GM12873 (cell line): ENCODE measurements around the gene C1GALT1C1.

Experiments
- TF ChIP-seq, protein P1 (sequence below): IDR thresholded peaks from 2 replicates; pipeline ENCODE4 v1.5.1; 2012; ENCODE audit warnings: low read depth, mild to moderate bottlenecking, moderate library complexity, low read length, control low read depth; ENCODE audit not compliant: insufficient read depth; ENCODE audit errors: missing control alignments

Gene C1GALT1C1

GRCh38 chrX:120662662-120663061 lies 32.8 kb upstream of the C1GALT1C1 start:
- TF ChIP-seq, protein P1, sequence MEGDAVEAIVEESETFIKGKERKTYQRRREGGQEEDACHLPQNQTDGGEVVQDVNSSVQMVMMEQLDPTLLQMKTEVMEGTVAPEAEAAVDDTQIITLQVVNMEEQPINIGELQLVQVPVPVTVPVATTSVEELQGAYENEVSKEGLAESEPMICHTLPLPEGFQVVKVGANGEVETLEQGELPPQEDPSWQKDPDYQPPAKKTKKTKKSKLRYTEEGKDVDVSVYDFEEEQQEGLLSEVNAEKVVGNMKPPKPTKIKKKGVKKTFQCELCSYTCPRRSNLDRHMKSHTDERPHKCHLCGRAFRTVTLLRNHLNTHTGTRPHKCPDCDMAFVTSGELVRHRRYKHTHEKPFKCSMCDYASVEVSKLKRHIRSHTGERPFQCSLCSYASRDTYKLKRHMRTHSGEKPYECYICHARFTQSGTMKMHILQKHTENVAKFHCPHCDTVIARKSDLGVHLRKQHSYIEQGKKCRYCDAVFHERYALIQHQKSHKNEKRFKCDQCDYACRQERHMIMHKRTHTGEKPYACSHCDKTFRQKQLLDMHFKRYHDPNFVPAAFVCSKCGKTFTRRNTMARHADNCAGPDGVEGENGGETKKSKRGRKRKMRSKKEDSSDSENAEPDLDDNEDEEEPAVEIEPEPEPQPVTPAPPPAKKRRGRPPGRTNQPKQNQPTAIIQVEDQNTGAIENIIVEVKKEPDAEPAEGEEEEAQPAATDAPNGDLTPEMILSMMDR, result no peak

DNA sequence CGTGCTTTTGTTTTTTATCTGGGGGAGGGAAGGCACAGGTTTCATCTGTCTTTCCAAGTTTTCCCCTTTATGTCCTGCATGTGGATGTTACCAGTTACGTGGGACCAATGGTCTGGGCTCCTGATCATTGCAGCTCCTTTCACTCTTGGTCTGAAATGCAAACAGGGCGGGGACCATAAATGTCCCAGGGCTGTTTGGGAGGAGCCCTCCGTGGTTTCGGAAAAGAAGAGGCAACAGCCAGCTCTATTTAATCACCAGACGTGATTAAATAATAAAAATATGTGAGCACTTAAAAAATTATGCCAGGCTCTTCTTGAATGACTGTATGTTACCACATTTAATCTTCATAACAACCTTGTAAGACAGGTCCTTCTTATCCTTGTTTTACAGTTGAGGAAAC lies 30.8 kb upstream of the C1GALT1C1 start:
- TF ChIP-seq, protein P1, result no peak

- TF ChIP-seq, protein P1, result no peak
These were observed 23.1 kb upstream of the C1GALT1C1 start for GRCh38 chrX:120653000-120653399.

- TF ChIP-seq, protein P1, result no peak
These were observed 17.3 kb upstream of the C1GALT1C1 start for GRCh38 chrX:120647127-120647526.

GRCh38 chrX:120642871-120643270 lies 13.0 kb upstream of the C1GALT1C1 start:
- TF ChIP-seq, protein P1, result no peak

GRCh38 chrX:120638619-120639018 lies 8.8 kb upstream of the C1GALT1C1 start:
- TF ChIP-seq, protein P1, result no peak

DNA sequence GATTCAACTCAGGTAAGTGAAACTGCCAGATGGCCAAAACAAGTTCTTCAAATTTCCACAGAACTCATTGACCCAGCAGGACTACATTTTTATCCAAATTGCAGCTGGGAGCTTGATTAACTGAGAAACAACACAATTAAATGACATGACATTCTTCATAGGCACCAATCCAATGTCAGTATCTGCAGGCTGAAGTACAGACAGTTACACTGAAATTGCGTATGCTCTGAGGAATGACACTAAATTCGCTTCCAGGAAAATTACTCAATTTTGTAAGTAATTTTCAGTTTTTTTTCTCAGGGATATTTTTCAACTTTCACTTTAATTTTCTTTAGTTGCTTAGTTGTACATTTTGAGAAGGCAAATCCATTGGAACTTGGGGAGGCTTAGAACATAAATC lies 4.5 kb downstream of the C1GALT1C1 start:
- TF ChIP-seq, protein P1, result no peak
